Stimulated activated CD8-positive, alpha-beta memory T cell treated with anti-CD3 and anti-CD28 coated beads, Interleukin-15, amount 100 ng/mL, for 48 hours (primary cell): ENCODE data around the gene CYSRT1.
"Not testable (repeated sequence)": the region's sequence is repeated elsewhere in the genome, so short reads cannot be mapped to it uniquely, and the experiment has no call there.

Experiments
- DNase-seq, 2 donors: peaks; one replicate each; pipeline ENCODE4 v3.0.0-alpha.2; 2020; ENCODE audit warnings: low read depth in 2 of 2

The CYSRT1 gene

DNA sequence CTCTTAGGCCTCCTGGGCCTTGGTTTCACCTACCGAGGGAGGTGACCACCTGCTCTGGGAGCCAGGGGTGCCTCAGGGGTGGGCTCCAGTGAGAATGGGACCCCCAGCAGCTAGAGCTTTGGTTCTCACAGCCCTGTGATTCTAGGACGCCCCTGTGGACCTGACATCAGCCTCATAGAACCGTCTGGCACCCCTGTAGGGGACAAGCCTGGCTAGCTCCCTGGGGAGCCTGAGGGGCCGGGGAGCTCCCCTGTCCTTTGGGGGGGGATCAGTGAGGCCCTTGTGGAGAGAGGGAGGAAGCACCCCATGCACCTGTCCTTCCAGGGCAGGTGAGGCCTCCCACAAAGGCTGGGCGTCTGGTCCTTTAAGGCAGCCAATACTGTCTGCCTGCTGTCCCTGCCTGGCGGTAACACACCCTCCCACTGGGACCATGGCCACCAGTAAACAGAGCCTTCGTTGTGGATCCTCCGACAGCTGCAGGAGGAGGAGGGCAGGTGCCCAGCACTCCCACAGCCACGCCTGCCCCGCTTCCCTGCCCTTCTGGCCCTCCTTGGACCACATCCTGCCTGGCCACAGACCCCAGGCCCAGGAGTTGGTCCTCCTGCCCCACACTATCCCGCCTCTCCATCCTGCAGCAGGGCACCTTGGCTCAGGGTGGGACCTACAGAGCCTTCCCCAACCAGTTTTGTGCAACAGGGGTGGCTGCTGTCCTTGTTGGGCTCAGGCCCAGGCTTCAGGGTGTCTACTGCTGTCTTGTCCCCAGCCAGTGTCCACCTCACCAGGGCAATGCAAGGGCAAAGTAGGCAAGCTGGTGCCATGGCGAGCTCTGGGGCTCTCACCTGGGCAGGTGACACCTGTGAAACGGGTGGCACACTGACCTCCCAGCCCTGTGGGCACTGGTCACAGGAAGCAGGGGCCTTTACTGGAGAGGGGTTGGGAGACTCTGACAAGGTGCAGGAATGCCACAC, 13.1 kb downstream of the CYSRT1 start:
- no peak for DNase-seq

DNA sequence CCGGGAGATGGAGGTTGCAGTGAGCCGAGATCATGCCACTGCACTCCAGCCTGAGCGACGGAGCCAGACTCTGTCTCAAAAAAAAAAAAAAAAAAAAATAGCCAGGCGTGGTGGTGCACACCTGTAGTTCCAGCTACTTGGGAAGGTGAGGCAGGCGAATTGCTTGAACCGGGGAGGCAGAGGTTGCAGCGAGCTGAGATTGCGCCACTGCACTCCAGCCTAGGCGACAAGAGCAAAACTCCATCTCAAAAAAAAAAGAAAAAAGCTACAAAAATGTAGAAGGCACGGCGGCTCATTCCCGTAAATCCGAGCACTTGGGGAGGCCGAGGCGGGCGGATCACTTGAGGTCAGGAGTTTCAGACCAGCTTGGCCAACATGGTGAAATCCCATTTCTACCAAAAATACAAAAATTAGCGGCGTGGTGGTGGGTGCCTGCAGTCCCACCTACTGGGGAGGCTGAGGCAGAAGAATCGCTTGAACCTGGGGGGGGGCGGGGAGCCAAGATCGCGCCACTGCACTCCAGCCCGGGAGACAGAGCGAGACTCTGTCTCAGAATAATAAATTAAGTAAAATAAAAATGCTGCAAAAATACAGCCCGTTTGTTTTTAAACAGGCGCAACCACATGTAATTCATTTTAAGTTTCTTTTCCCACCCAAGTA, 14.7 kb downstream of the CYSRT1 start:
- not testable (repeated sequence) for DNase-seq

DNA sequence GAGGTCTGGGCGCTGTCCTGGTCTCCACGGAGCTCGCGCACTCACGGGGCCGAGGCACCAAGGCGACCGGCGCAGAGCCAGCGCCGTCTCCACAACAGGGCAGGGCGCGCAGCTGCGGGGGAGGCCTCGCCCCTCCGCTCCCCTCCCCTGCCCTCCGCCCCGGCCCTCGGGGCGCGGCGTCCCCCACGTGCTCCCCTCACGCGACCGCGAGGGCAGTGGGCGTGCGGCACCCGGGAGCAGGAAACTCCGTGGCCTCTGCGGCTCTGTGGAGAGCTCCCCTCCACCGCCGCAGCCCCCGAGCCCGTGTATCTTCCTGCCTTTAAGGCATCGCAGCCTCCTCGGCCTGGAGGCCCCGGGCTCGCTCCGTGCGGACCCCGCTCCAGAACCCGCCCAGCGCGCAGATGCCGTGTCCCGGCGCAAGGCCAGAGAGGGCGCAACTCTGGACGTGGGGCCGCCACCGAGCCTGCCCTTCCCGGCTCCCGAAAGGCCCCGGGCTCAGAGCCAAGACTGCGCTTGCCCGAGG, 15.4 kb downstream of the CYSRT1 start:
- DNase-seq: peak; percentile 61 to 65

DNA sequence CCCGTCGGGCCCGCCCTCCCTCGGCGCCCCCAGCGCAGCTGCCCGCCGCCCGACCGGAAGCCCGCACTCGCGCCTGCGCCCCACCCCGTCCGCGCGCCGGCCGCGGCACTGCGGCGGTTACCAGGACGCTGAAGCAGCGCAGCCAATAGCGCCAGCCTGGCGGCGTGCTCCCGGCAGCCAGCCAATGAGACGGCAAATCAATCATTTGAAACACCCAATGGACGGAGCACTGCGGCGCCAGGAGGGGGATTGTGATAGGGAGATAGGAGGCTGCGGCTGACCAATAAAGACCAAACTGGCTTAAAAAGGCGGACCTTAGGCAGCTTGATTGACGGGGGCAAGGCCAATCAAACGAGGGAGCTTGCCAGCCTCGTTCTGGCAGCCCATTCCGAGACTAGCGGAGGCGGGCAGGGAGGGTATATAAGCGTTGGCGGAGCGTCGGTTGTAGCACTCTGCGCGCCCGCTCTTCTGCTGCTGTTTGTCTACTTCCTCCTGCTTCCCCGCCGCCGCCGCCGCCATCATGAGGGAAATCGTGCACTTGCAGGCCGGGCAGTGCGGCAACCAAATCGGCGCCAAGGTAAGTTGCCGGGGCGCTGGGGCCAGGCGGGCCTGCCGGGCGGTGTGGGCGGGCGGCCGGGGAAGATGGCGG, 16.0 kb downstream of the CYSRT1 start, which contains the start of gene TUBB4B:
Gene TUBB4B, plus strand, starts transcription at position 447 of the 649 bp plus-strand sequence. Its CDS starts 74 bp downstream, at position 521.
- DNase-seq: peak; percentile 97 to 98

DNA sequence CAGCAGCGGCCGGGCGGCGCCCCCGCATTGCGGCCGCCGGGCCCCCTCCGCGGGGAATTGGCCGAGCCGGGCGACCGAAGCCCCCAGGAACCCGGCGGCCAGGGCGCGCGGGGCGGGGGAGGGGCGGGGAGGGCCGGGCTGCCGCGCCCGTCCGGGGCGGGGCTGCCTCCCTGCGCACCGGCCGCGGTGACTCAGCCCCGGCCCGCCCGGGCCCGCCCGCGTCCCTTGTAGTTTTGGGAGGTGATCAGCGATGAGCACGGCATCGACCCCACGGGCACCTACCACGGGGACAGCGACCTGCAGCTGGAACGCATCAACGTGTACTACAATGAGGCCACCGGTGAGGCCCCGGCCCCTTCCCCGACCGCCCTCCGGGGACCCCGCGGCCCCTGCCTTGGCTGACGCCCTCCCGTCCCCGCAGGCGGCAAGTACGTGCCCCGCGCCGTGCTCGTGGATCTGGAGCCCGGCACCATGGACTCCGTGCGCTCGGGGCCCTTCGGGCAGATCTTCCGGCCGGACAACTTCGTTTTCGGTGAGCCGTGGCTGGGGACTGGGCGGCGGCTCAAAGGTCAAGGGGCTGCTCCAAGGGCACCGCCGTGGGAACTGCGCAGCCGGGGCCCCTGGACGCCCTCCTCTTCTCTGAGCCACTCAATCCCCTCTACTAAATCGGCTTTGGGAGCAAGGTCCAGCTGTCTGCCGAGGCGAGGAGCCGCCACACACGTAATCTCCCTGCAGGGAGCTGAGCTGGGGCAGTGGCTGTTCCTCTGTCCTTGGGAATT, 16.7 kb downstream of the CYSRT1 start:
- peak; percentile 56 to 61 for DNase-seq

DNA sequence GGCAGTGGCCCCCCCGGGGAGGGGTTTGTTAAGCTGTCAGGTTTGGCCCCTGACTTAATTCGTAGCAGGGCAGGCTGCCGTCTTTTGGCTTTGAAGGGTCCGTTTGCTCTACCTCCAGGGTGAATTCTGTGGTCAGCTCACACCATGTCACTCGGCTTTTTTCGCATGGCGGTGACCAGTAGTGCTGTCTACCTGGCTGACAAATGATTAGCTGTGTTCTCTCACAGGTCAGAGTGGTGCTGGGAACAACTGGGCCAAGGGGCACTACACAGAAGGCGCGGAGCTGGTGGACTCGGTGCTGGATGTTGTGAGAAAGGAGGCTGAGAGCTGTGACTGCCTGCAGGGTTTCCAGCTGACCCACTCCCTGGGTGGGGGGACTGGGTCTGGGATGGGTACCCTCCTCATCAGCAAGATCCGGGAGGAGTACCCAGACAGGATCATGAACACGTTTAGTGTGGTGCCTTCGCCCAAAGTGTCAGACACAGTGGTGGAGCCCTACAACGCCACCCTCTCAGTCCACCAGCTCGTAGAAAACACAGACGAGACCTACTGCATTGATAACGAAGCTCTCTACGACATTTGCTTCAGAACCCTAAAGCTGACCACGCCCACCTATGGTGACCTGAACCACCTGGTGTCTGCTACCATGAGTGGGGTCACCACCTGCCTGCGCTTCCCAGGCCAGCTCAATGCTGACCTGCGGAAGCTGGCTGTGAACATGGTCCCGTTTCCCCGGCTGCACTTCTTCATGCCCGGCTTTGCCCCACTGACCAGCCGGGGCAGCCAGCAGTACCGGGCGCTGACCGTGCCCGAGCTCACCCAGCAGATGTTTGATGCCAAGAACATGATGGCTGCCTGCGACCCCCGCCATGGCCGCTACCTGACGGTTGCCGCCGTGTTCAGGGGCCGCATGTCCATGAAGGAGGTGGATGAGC, 17.6 kb downstream of the CYSRT1 start:
- no peak for DNase-seq

DNA sequence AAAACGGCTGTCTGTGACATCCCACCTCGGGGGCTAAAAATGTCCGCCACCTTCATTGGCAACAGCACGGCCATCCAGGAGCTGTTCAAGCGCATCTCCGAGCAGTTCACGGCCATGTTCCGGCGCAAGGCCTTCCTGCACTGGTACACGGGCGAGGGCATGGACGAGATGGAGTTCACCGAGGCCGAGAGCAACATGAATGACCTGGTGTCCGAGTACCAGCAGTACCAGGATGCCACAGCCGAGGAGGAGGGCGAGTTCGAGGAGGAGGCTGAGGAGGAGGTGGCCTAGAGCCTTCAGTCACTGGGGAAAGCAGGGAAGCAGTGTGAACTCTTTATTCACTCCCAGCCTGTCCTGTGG, 18.3 kb downstream of the CYSRT1 start:
- DNase-seq: not testable (repeated sequence)

DNA sequence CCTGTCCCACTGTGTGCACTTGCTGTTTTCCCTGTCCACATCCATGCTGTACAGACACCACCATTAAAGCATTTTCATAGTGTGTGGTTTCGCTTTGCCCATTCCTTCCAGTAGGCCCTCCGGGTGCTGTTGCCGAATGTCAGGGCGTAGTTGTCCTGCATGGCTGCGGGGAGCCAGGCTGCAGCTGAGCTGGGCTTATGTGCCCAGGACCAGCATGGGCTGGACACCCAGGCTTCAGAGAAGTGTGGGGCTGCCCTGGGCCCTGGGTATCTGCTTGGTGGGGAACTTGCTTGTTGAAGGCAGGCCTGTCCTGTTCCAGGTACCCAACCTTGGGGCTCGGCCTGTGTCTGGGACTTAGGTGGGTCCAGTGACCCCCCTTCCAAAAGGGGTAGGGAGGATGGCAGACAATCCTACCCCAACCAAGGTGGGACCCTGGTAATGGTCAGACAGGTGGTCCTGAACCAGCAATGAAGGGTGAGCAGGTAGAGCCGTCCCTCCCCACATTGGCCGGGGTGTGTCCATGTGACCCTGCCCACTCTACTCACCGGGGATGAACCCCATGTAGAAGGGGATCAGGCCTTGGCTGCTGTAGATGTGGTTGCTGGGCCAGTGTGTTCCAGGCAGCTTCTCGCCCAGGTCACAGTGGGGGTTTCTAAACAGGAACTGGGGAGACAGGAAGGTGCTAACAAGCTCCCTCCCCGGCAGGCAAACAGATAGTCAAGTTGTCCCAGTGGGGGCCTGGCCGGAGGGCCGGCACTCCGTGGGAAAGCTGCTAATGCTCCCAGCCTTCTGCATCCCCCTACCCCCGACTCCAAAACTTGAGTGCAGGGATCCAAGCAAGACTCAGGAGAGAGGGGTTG, 18.9 kb downstream of the CYSRT1 start:
- DNase-seq: no peak

DNA sequence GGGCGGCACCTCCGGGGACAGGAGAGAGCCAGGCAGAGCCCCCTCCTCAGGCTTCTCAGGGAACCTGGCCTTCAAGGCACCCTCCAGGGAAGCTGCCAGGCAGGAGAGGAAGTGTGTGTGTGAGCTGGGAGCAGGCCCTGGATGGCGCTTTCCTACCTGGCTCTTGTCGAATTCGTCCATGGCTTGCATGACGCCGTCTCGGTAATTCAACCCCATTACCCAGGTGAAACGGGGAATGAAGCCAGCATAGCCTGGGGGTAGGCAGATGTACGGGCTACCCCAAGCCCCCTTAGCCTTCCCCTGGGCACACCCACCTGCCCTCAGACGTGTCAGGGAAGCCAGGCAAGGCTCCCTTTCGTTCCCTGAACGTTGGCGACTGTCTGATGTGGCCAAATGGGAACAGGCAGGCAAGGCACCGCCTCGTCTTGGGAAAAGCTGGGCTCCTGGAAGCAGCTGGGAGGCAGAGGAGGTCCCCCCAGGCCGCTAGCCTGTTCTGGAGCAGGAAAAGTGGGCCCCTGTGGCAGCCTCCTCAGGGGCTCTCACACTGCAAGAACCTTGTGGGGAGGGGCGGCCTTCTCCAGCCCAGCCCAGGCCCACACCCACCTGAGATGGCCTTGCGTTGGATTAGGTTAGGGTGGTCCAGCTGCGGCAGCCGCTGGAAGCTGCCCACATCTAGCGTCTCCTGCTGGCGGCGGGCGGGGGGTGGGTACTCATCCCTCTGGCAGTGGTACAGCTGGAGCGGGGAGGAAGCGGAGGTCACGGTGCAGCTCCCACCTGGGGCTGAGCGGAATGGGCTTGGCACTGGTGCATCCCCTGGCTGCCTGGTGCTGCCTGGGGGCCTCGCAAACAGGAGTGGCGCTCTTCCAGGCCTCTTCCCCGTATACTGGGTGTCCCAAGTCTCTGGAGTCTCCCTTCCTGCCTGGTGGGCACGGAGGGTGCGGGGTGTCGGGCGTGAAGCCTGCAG, 19.8 kb downstream of the CYSRT1 start:
- DNase-seq: no peak

DNA sequence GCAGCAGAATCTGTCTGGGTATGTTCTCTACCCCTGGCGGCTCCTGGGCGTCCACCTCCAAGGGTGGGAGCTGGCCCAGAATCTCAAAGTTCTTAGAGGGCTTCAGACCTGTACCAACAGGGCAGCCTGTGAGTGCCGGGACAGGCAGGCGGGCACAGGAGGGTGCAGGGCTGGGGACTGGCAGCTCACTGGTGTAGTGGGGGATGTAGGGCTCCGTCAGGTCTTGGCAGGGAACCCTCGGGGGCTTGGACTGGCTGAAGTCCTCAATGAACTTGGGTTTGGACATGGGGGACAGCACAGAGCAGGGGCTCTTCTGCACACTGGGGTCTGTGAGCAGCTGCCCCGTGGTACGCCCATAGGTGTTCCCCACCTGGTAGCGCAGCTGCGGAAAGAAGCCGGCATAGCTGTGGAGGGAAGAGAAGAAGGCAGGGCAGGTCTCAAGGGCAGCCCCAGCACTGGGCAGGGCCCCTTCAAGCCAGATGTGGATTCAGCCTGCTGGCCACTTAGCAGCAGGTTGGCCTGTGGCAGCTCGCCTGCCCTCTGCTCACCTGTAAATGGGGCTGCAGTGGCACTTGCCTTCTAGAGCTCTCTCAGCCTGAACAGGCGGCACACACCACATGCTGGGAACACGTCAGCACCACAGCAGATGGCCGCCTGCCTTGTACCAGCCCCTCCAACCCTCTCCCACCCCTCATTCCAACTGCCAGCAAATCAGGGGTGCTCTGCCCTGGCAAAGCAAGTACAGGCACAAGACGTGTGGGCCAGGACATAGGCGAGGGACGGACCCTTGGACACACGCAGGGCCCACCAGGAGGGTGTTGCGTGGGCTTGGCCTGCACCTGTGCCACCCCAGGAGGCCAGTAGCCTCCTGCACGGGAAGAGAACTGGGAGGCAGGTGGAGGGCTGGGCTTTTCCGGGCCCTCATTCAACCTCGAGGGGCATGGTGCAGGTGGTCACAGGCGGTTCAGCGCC, 20.8 kb downstream of the CYSRT1 start:
- no peak for DNase-seq

DNA sequence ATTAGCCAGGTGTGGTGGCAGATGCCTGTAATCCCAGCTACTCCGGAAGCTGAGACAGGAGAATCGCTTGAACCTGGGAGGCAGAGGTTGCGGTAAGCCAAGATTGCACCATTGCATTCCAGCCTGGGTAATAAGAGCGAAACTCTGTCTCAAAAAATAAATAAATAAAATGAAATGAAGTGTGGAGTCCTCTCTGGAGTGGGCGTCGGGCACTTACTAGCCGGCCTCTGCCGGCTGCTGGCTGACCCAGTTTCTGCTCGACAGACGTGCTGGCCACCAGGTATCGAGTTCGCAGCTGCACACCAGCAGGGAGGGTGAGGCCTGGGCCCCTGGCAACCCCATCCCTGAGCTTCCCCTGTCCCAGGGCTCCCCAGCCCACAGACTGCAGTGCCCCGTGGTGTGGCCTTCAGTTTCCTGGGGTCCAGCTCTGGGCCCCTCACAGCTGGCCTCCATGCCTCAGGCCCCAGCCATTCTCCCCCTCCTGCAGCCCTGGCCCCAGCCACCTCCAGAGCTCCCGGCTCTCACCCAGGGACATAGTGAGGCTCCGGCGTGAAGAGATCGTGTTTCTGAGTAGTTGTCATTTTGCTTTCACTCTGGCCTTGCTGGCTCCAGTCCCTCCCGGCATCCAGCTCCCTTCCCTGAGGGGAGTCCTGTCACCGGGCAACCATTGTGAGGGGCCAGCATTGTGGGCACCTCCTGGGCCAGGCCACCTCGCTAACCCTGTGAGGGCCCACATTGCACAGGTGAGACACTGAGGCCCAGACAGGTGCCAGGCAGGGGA, 22.4 kb downstream of the CYSRT1 start:
- DNase-seq: no peak

DNA sequence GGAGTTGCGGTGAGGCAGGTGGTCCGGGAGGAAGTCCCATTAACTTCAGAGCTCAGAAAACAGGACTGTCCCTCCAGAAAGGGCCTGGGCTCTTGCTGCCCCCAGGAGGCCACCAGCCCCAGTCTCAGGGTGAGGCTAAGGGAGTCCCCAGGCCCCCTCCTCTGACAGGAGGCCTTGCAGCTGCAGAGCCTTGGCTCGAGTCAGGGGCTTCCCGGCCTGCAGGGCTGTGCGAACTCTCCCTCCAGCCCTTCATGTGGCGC, 22.9 kb downstream of the CYSRT1 start:
- no peak for DNase-seq

DNA sequence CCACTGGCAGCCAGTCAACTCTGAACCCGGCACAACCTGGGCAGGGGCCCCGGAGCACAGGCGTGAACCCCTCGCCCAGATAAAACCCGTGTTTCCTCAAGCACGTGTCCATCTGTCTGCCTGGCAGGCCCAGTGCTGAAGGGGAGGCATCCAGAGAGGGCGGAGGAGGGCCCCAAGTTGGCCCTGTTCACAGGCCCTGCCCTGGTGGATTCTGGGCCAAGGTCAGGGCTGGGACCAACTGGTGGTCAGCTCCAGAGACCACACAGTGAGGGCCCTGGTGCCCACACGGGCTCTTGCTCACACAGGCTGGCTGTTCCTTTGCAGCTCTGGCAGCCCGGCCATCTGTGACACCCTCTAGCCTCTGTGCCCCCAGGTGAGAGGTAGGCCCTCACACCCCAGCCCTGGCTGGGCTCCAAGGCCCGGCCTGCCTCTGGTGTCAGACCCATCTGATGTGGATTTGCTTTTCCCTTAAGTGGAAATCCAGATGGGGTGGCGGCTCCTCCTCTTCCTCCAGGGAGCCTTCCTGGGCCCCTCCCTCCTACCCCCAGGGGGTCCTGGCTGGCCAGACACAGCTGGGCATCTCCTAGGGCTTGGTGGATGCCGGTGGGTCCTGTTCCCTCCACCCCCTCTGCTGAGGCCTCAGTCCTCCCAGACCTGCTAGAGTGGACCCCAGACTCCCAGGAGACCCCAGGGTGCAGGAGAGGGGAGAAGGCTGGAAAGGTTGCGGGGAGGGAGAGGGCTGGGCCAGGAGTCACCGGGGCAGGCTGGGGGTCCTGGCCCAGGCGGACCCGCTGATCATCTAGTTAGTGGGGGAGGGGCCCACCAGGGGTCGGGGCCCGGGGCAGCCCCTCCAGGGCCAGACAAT, 25.6 kb downstream of the CYSRT1 start:
- DNase-seq: no peak

DNA sequence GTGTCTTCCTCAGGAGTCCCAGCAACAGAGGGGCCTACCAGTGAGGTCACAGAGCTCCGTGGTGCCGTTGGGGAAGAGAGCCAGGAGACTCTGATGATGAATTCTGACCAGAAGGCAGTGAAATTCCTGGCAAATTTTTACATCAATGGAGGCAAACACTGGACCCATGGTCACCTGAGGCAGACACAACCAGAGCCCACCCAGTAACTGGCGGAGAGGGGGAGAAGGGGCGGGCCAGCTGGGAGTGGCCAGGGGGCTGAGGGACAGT, 26.2 kb downstream of the CYSRT1 start, which contains the start of gene STPG3:
Gene STPG3, plus strand, starts transcription at position 93 of the 268 bp plus-strand sequence. Its CDS starts 1 bp downstream, at position 94.
- no peak for DNase-seq

DNA sequence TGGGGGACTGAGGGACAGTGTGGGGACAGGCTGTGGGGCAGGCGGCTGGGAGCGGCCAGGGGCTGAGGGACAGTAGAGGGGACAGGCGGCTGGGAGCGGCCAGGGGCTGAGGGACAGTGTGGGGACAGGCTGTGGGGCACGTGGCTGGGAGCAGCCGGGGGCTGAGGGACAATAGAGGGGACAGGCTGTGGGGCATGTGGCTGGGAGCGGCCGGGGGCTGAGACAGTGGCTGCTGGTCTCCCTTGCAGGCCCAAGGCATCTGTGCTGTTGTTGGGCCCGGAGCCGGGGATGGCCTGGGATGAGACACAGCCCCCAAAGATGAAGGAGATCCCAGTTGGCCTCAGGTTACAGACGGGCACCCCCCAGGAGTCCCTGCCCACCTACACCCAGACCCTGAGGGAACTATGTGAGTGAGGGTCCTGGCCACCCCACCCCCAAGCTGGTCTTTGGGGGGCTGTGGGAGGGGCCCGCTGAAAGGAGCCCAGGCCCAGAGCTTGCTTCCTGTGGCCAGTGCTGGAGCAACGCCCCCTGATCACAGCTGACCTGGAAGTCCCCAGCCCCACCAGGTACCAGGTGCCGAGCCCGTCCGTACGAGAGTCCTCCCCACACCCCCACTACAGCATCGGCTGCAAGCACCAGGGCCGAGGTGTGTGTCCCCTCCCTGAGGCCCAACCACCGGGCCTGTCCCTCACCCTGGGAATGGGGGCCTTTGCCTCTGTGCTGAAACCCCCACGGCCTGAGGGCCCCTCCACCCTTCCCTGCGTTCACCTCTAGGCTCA, 26.7 kb downstream of the CYSRT1 start:
- no peak for DNase-seq
